Measurements from ENCODE around the gene SNX22. TPM values are rescaled to one million over a fixed set of nuclear protein-coding genes. Genes with fewer than 3 reads are reported as not detected.

Gene SNX22
- total RNA-seq, 4 donors from 2014 or later: 0.38 to 13.2 (median 0.40) TPM; not detected in 1

DNA sequence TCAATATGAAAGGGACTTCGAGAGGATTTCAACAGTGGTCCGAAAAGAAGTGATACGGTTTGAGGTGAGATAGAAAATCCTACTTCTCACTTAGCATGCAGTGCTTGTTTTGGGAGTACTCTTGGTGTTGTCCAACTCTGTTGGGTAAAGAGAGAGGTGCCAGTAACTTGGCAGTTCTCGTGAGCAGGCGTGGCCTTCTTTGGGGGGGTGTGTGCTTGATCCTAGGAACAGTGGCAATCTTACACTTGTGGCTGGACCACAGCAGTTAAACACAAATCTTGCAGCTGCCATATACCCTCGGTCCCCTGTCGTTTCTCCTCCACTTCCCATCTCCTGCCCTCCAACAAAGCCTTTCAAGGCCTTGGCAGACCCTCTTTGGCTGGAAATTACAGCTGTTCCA, 15.2 kb upstream of the SNX22 start:
- Histone ChIP-seq H3K27me3 (no peaks in the 10 kb centered on the region), H3K36me3 (peaks cover 0 to 80% (median 0%) of the 10 kb centered on the region in 3 donors), H3K9me3 (no peaks in the 10 kb centered on the region), H3K27ac (no peak overlapping the region), H3K4me3 (no peak overlapping the region), H3K4me1 (no peaks in the 10 kb centered on the region)
- TF ChIP-seq CTCF (IDR thresholded peaks at IDR 0.05): no peak
- no peak for TF ChIP-seq POLR2A (IDR thresholded peaks at IDR 0.05)
- no peak for DNase-seq

- TF ChIP-seq POLR2A (IDR thresholded peaks at IDR 0.05): no peak
- peak in 2 of 6 experiments; percentile 12 to 16 for TF ChIP-seq CTCF (IDR thresholded peaks at IDR 0.05)
- H3K4me3 ChIP-seq: no peak overlapping the region
- no peaks in the 10 kb centered on the region for H3K9me3 ChIP-seq
- peaks cover 0 to 78% (median 0%) of the 10 kb centered on the region in 3 donors for H3K36me3 ChIP-seq
- no peaks in the 10 kb centered on the region for H3K27me3 ChIP-seq
- H3K27ac ChIP-seq: no peak overlapping the region
- no peaks in the 10 kb centered on the region for H3K4me1 ChIP-seq
- DNase-seq: peak in 2 of 3 donors; percentile 54 to 58
Measured at GRCh38 chr15:64137226-64137833, 14.2 kb upstream of the SNX22 start.

GRCh38 chr15:64138331-64138941, 13.1 kb upstream of the SNX22 start:
- Histone ChIP-seq H3K36me3 (peaks cover 0 to 74% (median 0%) of the 10 kb centered on the region in 3 donors), H3K27ac (no peak overlapping the region)

GRCh38 chr15:64141798-64142512, 9.6 kb upstream of the SNX22 start:
- H3K27me3 ChIP-seq: no peaks in the 10 kb centered on the region
- H3K9me3 ChIP-seq: no peaks in the 10 kb centered on the region
- no peak overlapping the region for H3K4me3 ChIP-seq
- H3K27ac ChIP-seq: no peak overlapping the region
- peaks cover 0 to 49% (median 0%) of the 10 kb centered on the region in 3 donors for H3K36me3 ChIP-seq
- H3K4me1 ChIP-seq: no peaks in the 10 kb centered on the region
- TF ChIP-seq CTCF (IDR thresholded peaks at IDR 0.05): no peak
- TF ChIP-seq POLR2A (IDR thresholded peaks at IDR 0.05): no peak
- DNase-seq: no peak

More at GRCh38 chr15:64138331-64138941, 13.1 kb upstream of the SNX22 start:
- no peak overlapping the region for H3K4me3 ChIP-seq
- DNase-seq: no peak
- no peaks in the 10 kb centered on the region for H3K4me1 ChIP-seq
- no peak for TF ChIP-seq CTCF (IDR thresholded peaks at IDR 0.05)
- TF ChIP-seq POLR2A (IDR thresholded peaks at IDR 0.05): no peak
- H3K9me3 ChIP-seq: no peaks in the 10 kb centered on the region
- no peaks in the 10 kb centered on the region for H3K27me3 ChIP-seq

DNA sequence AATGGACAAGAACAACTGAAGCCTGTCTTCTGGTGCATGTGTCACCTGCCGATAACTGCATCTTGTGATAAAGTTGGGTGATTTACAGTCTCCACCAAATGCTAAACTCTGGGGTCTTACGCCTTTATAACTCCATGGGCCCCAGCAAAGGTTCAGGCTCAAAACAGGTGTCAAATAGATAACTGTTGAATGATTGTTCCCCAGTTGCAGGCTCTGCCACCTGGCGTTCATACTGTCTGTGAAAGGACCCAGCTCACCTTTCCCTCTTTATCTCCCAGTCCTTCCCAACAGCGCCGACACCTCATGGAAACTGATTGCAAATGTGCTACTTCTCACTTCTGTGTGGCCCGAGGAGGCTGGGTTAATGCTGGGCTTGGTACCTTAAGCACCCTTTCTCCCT, 8.3 kb upstream of the SNX22 start:
- no peaks in the 10 kb centered on the region for H3K27me3 ChIP-seq
- H3K4me3 ChIP-seq: no peak overlapping the region
- no peaks in the 10 kb centered on the region for H3K4me1 ChIP-seq
- peaks cover 0 to 36% (median 0%) of the 10 kb centered on the region in 3 donors for H3K36me3 ChIP-seq
- H3K27ac ChIP-seq: no peak overlapping the region
- TF ChIP-seq CTCF (IDR thresholded peaks at IDR 0.05): no peak
- TF ChIP-seq POLR2A (IDR thresholded peaks at IDR 0.05): no peak
- no peaks in the 10 kb centered on the region for H3K9me3 ChIP-seq
- DNase-seq: no peak

Data from Peyer's patch (tissue), 4 donors.